Mesenchymal stem cell (in vitro differentiated cells and primary cell): ENCODE measurements around the gene MARK2.

Experiments
- DNase-seq: peaks from one replicate; pipeline ENCODE4 v3.0.0-alpha.2; 2013
- H2AFZ ChIP-seq: one replicate; pipeline ENCODE4 v1.6.1; 2013; ENCODE audit warnings: low read depth, mild to moderate bottlenecking, control low read depth, inconsistent platforms, low read length, moderate library complexity
- H2AK5ac ChIP-seq: 2 replicates; pipeline ENCODE4 v1.6.1; 2013; ENCODE audit warnings: low read length, moderate library complexity, mild to moderate bottlenecking, inconsistent platforms; ENCODE audit not compliant: severe bottlenecking
- H2BK120ac ChIP-seq: one replicate; pipeline ENCODE4 v1.6.1; 2013; ENCODE audit warnings: low read depth, mild to moderate bottlenecking, inconsistent platforms, low read length, moderate library complexity
- H2BK12ac ChIP-seq, 2 experiments: one replicate each; pipeline ENCODE4 v1.6.1; 2013; ENCODE audit warnings: inconsistent platforms in 2 of 2, low read length in 2 of 2, mild to moderate bottlenecking in 2 of 2, moderate library complexity in 2 of 2, control low read depth in 1 of 2
- H2BK15ac ChIP-seq: one replicate; pipeline ENCODE4 v1.6.1; 2013; ENCODE audit warnings: mild to moderate bottlenecking, low read depth, inconsistent platforms; ENCODE audit not compliant: poor library complexity, severe bottlenecking
- H2BK5ac ChIP-seq: 2 replicates; pipeline ENCODE4 v1.6.1; 2013; ENCODE audit warnings: low read depth, mild to moderate bottlenecking, low read length, control low read depth, inconsistent platforms; ENCODE audit not compliant: poor library complexity, severe bottlenecking
- H3K14ac ChIP-seq, 2 experiments: one replicate each; pipeline ENCODE4 v1.6.1; 2013; ENCODE audit warnings: inconsistent platforms in 2 of 2, low read length in 2 of 2, control low read depth in 1 of 2, mild to moderate bottlenecking in 1 of 2, moderate library complexity in 1 of 2
- H3K18ac ChIP-seq, 2 experiments: one replicate each; pipeline ENCODE4 v1.6.1; 2013; ENCODE audit warnings: inconsistent platforms in 2 of 2, low read length in 2 of 2, control low read depth in 1 of 2, low read depth in 1 of 2, mild to moderate bottlenecking in 1 of 2
- H3K23ac ChIP-seq, 2 experiments: one replicate each; pipeline ENCODE4 v1.6.1; 2013; ENCODE audit warnings: inconsistent platforms in 2 of 2, low read length in 2 of 2, mild to moderate bottlenecking in 2 of 2, moderate library complexity in 2 of 2, control low read depth in 1 of 2
- H3K27ac ChIP-seq: 2 replicates; pipeline ENCODE4 v1.5.1; 2013; ENCODE audit warnings: mild to moderate bottlenecking, moderate library complexity, low read length, control low read depth, inconsistent platforms; ENCODE audit not compliant: poor library complexity, severe bottlenecking
- H3K27me3 ChIP-seq, 2 experiments: 2 replicates each; pipeline versions ENCODE4 v1.6.1 to v1.7.0; 2013; ENCODE audit warnings: low read length in 2 of 2, mild to moderate bottlenecking in 2 of 2, moderate library complexity in 2 of 2, control low read depth in 1 of 2, inconsistent platforms in 1 of 2; ENCODE audit not compliant: control insufficient read depth in 1 of 2, insufficient read depth in 1 of 2
- H3K36me3 ChIP-seq, 2 experiments: 2 replicates each; pipeline versions ENCODE4 v1.6.1 to v1.7.0; 2013; ENCODE audit warnings: low read length in 2 of 2, control low read depth in 1 of 2, inconsistent platforms in 1 of 2, low read depth in 1 of 2, mild to moderate bottlenecking in 1 of 2; ENCODE audit not compliant: insufficient read depth in 2 of 2, control insufficient read depth in 1 of 2
- H3K4ac ChIP-seq, 2 experiments: one replicate each; pipeline ENCODE4 v1.6.1; 2013; ENCODE audit warnings: inconsistent platforms in 2 of 2, low read length in 2 of 2, mild to moderate bottlenecking in 2 of 2, moderate library complexity in 2 of 2, control low read depth in 1 of 2, low read depth in 1 of 2
- H3K4me1 ChIP-seq: 2 replicates; pipeline ENCODE4 v1.6.1; 2013; ENCODE audit warnings: low read depth, low read length, control low read depth; ENCODE audit not compliant: control insufficient read depth, insufficient read depth
- H3K4me2 ChIP-seq: 2 replicates; pipeline ENCODE4 v1.6.1; 2013; ENCODE audit warnings: low read length, mild to moderate bottlenecking, inconsistent platforms; ENCODE audit not compliant: poor library complexity, severe bottlenecking
- H3K4me3 ChIP-seq, 2 experiments: 2 replicates each; pipeline versions ENCODE4 v1.5.1 to v1.7.0; 2013; ENCODE audit warnings: low read length in 2 of 2, mild to moderate bottlenecking in 2 of 2, control low read depth in 1 of 2, low read depth in 1 of 2; ENCODE audit not compliant: insufficient read depth in 1 of 2
- H3K79me1 ChIP-seq: replicated peaks from 2 replicates; pipeline ENCODE4 v1.6.1; 2013; ENCODE audit warnings: mild to moderate bottlenecking, control low read depth, low read length, inconsistent platforms; ENCODE audit not compliant: poor library complexity, severe bottlenecking
- H3K9ac ChIP-seq: 2 replicates; pipeline ENCODE4 v1.7.0; 2013; ENCODE audit warnings: mild to moderate bottlenecking, low read length, moderate library complexity
- H3K9me3 ChIP-seq: 2 replicates; pipeline ENCODE4 v1.7.0; 2013; ENCODE audit warnings: mild to moderate bottlenecking, low read length; ENCODE audit not compliant: control insufficient read depth
- H4K8ac ChIP-seq: one replicate; pipeline ENCODE4 v1.6.1; 2013; ENCODE audit warnings: inconsistent platforms, mild to moderate bottlenecking, low read length, moderate library complexity
- H4K91ac ChIP-seq: one replicate; pipeline ENCODE4 v1.6.1; 2013; ENCODE audit warnings: mild to moderate bottlenecking, low read length, inconsistent platforms
- WGBS: methylation state at CpG from one replicate; pipeline ENCODE4 v1.1.7; 2013; ENCODE audit warnings: mixed read lengths; 5-methylcytosine and 5-hydroxymethylcytosine counted together

The MARK2 gene

GRCh38 chr11:63871962-63872799 lies 33.3 kb downstream of the MARK2 start:
- peak overlapping the region in 1 of 2 experiments; percentile 4 for H3K18ac ChIP-seq
- H3K4ac ChIP-seq: peak overlapping the region in 1 of 2 experiments; percentile 30
- H3K4me1 ChIP-seq: peaks cover 33% of the 10 kb centered on the region
- WGBS: 31% methylated on average over 9 of the region's 11 CpGs
- no peak overlapping the region for H3K14ac ChIP-seq
- no peak overlapping the region for H2AFZ ChIP-seq
- H2AK5ac ChIP-seq: no peak overlapping the region
- H3K27me3 ChIP-seq: no peaks in the 10 kb centered on the region
- H2BK120ac ChIP-seq: no peak overlapping the region
- H4K8ac ChIP-seq: no peak overlapping the region
- H3K4me2 ChIP-seq: peak overlapping the region; percentile 10
- H3K36me3 ChIP-seq: peaks cover 14 to 18% of the 10 kb centered on the region in 2 experiments
- H3K9ac ChIP-seq: no peak overlapping the region
- no peak overlapping the region for H2BK12ac ChIP-seq
- no peak overlapping the region for H2BK15ac ChIP-seq
- DNase-seq: peak; percentile 98
- no peak overlapping the region for H4K91ac ChIP-seq
- H3K9me3 ChIP-seq: no peaks in the 10 kb centered on the region
- peaks cover 24% of the 10 kb centered on the region for H3K79me1 ChIP-seq
- no peak overlapping the region for H2BK5ac ChIP-seq
- peak overlapping the region; percentile 65 for H3K27ac ChIP-seq
- H3K4me3 ChIP-seq: peak overlapping the region in 1 of 2 experiments; percentile 27
- no peak overlapping the region for H3K23ac ChIP-seq

- H3K4me3 ChIP-seq: no peak overlapping the region
- H3K36me3 ChIP-seq: peaks cover 11 to 19% of the 10 kb centered on the region in 2 experiments
- no peak overlapping the region for H2BK120ac ChIP-seq
- no peak overlapping the region for H4K8ac ChIP-seq
- no peak overlapping the region for H3K23ac ChIP-seq
- H2AK5ac ChIP-seq: no peak overlapping the region
- H3K14ac ChIP-seq: peak overlapping the region in 1 of 2 experiments; percentile 80
- no peak overlapping the region for H2AFZ ChIP-seq
- no peak overlapping the region for H3K4ac ChIP-seq
- 87% methylated on average over 5 of the region's 5 CpGs for WGBS
- peaks cover 28% of the 10 kb centered on the region for H3K79me1 ChIP-seq
- H3K9me3 ChIP-seq: no peaks in the 10 kb centered on the region
- H4K91ac ChIP-seq: no peak overlapping the region
- no peak overlapping the region for H3K27ac ChIP-seq
- no peak overlapping the region for H2BK15ac ChIP-seq
- no peaks in the 10 kb centered on the region for H3K27me3 ChIP-seq
- no peak overlapping the region for H2BK5ac ChIP-seq
- no peak overlapping the region for H3K4me2 ChIP-seq
- H3K9ac ChIP-seq: no peak overlapping the region
- no peak for DNase-seq
- H2BK12ac ChIP-seq: no peak overlapping the region
- H3K18ac ChIP-seq: peak overlapping the region in 1 of 2 experiments; percentile 42
- peaks cover 33% of the 10 kb centered on the region for H3K4me1 ChIP-seq
Measured at GRCh38 chr11:63872800-63873197, 33.9 kb downstream of the MARK2 start.

DNA sequence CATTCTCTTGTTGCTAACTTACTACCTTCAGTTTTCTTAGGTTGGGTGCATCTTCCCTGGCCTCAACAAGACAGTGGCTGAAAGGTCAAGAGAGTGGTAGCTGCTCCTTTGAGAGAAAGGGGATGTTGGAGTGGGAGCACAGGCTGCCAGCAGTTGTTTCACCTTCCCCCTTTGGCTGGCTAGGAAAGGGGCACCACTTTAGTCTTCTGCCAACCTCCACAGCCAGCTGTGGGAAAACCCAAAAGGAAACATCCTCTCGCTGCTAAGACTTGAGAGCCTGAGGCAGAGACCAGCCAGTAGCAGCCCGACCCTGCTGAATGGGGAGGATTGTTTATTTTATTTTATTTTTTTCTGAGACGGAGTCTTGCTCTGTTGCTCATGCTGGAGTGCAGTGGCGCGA lies 34.4 kb downstream of the MARK2 start:
- peaks cover 10 to 21% of the 10 kb centered on the region in 2 experiments for H3K36me3 ChIP-seq
- no peak overlapping the region for H2BK5ac ChIP-seq
- no peak overlapping the region for H3K4ac ChIP-seq
- no peak overlapping the region for H2AK5ac ChIP-seq
- H4K91ac ChIP-seq: no peak overlapping the region
- H2BK15ac ChIP-seq: no peak overlapping the region
- peaks cover 34% of the 10 kb centered on the region for H3K4me1 ChIP-seq
- 77% methylated on average over 5 of the region's 5 CpGs for WGBS
- H2BK120ac ChIP-seq: no peak overlapping the region
- no peaks in the 10 kb centered on the region for H3K27me3 ChIP-seq
- no peak overlapping the region for H2AFZ ChIP-seq
- no peak overlapping the region for H3K23ac ChIP-seq
- H3K79me1 ChIP-seq: peaks cover 31% of the 10 kb centered on the region
- no peaks in the 10 kb centered on the region for H3K9me3 ChIP-seq
- H4K8ac ChIP-seq: no peak overlapping the region
- H3K9ac ChIP-seq: no peak overlapping the region
- peak overlapping the region in 1 of 2 experiments; percentile 2 for H2BK12ac ChIP-seq
- no peak overlapping the region for H3K4me2 ChIP-seq
- H3K27ac ChIP-seq: no peak overlapping the region
- no peak overlapping the region for H3K4me3 ChIP-seq
- no peak overlapping the region for H3K18ac ChIP-seq
- no peak for DNase-seq
- no peak overlapping the region for H3K14ac ChIP-seq

- Histone ChIP-seq H3K79me1 (peaks cover 31% of the 10 kb centered on the region), H3K4me1 (peaks cover 29% of the 10 kb centered on the region), H3K4me3 (no peak overlapping the region), H3K4me2 (no peak overlapping the region), H3K9me3 (no peaks in the 10 kb centered on the region), H2AFZ (no peak overlapping the region), H3K9ac (no peak overlapping the region), H3K18ac (no peak overlapping the region), H3K36me3 (peaks cover 10 to 12% of the 10 kb centered on the region in 2 experiments), H4K91ac (no peak overlapping the region), H2BK12ac (no peak overlapping the region), H2BK15ac (no peak overlapping the region), H3K14ac (no peak overlapping the region), H3K27me3 (no peaks in the 10 kb centered on the region), H3K27ac (no peak overlapping the region), H4K8ac (no peak overlapping the region), H2BK5ac (no peak overlapping the region), H3K23ac (no peak overlapping the region), H2AK5ac (no peak overlapping the region), H2BK120ac (no peak overlapping the region), H3K4ac (no peak overlapping the region)
- WGBS: 93% methylated on average over 6 of the region's 6 CpGs
- DNase-seq: no peak
Measured at GRCh38 chr11:63874511-63874910, 35.6 kb downstream of the MARK2 start.
